Esophagus squamous epithelium (tissue), 5 donors: ENCODE measurements around the gene COL24A1. TPM values are rescaled to one million over a fixed set of nuclear protein-coding genes. Genes with fewer than 3 reads are reported as not detected.

Experiments used
- DNase-seq: peaks from one replicate; lab custom pipeline; 2025; lab: John Stamatoyannopoulos, UW
- H3K27ac ChIP-seq, 4 donors: fragments of 200-600 bp; sonication (generic); one replicate each; pipeline ENCODE4 v1.5.1; 2016 to 2019; ENCODE audit warnings: mild to moderate bottlenecking in 1 of 4
- H3K27me3 ChIP-seq, 4 donors: fragments of 200-600 bp; sonication (generic); 1 replicate in 3 of 4; 2 replicates in 1 of 4; pipeline versions ENCODE4 v1.5.1 to v1.6.0; 2017 to 2021; ENCODE audit warnings: antibody characterized with exemption in 1 of 4
- H3K36me3 ChIP-seq, 3 donors: fragments of 200-600 bp; sonication (generic); one replicate each; pipeline ENCODE4 v1.5.1; 2016 to 2019
- H3K4me1 ChIP-seq, 3 donors: fragments of 200-600 bp; sonication (generic); one replicate each; pipeline ENCODE4 v1.5.1; 2017 to 2019
- H3K4me3 ChIP-seq, 4 donors: fragments of 200-600 bp; sonication (generic); 1 replicate in 3 of 4; 2 replicates in 1 of 4; pipeline ENCODE4 v1.5.1; 2016 to 2019; ENCODE audit warnings: mild to moderate bottlenecking in 2 of 4, moderate library complexity in 1 of 4
- H3K9me3 ChIP-seq, 3 donors: fragments of 200-600 bp; sonication (generic); one replicate each; pipeline ENCODE4 v1.5.1; 2016 to 2019
- CTCF ChIP-seq, 6 experiments: fragments of 450-650 bp in 4 of 6; fragments of 200-600 bp in 2 of 6; sonication (generic) in 2 of 6; IDR thresholded peaks; one replicate each; pipeline ENCODE4 v1.5.1; 2016 to 2019; ENCODE audit warnings: antibody characterized with exemption in 6 of 6, mild to moderate bottlenecking in 4 of 6, moderate library complexity in 4 of 6
- POLR2A ChIP-seq, 4 donors: fragments of 450-650 bp; IDR thresholded peaks; one replicate each; pipeline ENCODE4 v1.6.1; 2017; ENCODE audit warnings: antibody characterized with exemption in 4 of 4, mild to moderate bottlenecking in 4 of 4, moderate library complexity in 3 of 4
- WGBS, 2 donors: methylation state at CpG; one replicate each; pipeline ENCODE4 v1.1.5; 2018; 5-methylcytosine and 5-hydroxymethylcytosine counted together
- intact Hi-C: fragments of 100-400 bp; cut with DNase I; formaldehyde crosslinking; loops from one replicate; pipeline ENCODE4 v1.15.0; 2022
- total RNA-seq, 4 donors: library from RNA; depleted of rRNA; stranded (reverse); fragments of >200 nt; gene quantifications; one replicate each; pipeline ENCODE4 v1.1.0, GENCODE V29; 2016
- donor health status: DM: yes; HTN: yes; CAD: no.

Gene COL24A1
- total RNA-seq, 4 donors from 2014 or later: 0.15 to 0.38 TPM; not detected in 2

- DNase-seq: no peak
- WGBS, 2 donors: 92% methylated on average over 2 of the region's 2 CpGs
- TF ChIP-seq CTCF (IDR thresholded peaks at IDR 0.05): no peak
- TF ChIP-seq POLR2A (IDR thresholded peaks at IDR 0.05): no peak
Observed at GRCh38 chr1:85892366-85892765, 264.2 kb downstream of the COL24A1 start.

GRCh38 chr1:85889870-85890269 is 266.7 kb downstream of the COL24A1 start:
- TF ChIP-seq CTCF (IDR thresholded peaks at IDR 0.05): no peak
- TF ChIP-seq POLR2A (IDR thresholded peaks at IDR 0.05): no peak
- Histone ChIP-seq H3K36me3 (no peaks in the 10 kb centered on the region), H3K4me3 (no peak overlapping the region), H3K4me1 (no peaks in the 10 kb centered on the region), H3K27me3 (no peaks in the 10 kb centered on the region), H3K9me3 (no peaks in the 10 kb centered on the region), H3K27ac (no peak overlapping the region)
- DNase-seq: no peak
- WGBS, 2 donors: 93 to 94% methylated on average over 2 of the region's 2 CpGs
- intact Hi-C loops: no loop called here

More at GRCh38 chr1:85892366-85892765, 264.2 kb downstream of the COL24A1 start:
- intact Hi-C loops: no loop called here
- Histone ChIP-seq H3K4me3 (no peak overlapping the region), H3K9me3 (no peaks in the 10 kb centered on the region), H3K27ac (no peak overlapping the region), H3K4me1 (no peaks in the 10 kb centered on the region), H3K36me3 (no peaks in the 10 kb centered on the region), H3K27me3 (no peaks in the 10 kb centered on the region)

- TF ChIP-seq POLR2A (IDR thresholded peaks at IDR 0.05) (no peak), CTCF (IDR thresholded peaks at IDR 0.05) (no peak)
- no peaks in the 10 kb centered on the region for H3K36me3 ChIP-seq
- H3K27me3 ChIP-seq: no peaks in the 10 kb centered on the region
- H3K9me3 ChIP-seq: no peaks in the 10 kb centered on the region
- no peak overlapping the region for H3K27ac ChIP-seq
- intact Hi-C loops: no loop called here
- H3K4me3 ChIP-seq: no peak overlapping the region
- 53 to 63% methylated on average over 3 of the region's 3 CpGs for WGBS, 2 donors
- no peak for DNase-seq
- no peaks in the 10 kb centered on the region for H3K4me1 ChIP-seq
Observed at GRCh38 chr1:85888921-85889320, 267.7 kb downstream of the COL24A1 start.

- WGBS, 2 donors: 62 to 67% methylated on average over 1 of the region's 1 CpG
- H3K36me3 ChIP-seq: no peaks in the 10 kb centered on the region
- no peaks in the 10 kb centered on the region for H3K9me3 ChIP-seq
- no peaks in the 10 kb centered on the region for H3K27me3 ChIP-seq
- intact Hi-C loops: no loop called here
- no peak overlapping the region for H3K4me3 ChIP-seq
- no peak for DNase-seq
- no peaks in the 10 kb centered on the region for H3K4me1 ChIP-seq
- no peak overlapping the region for H3K27ac ChIP-seq
- TF ChIP-seq CTCF (IDR thresholded peaks at IDR 0.05) (peak in 4 of 6 experiments; percentile 8 to 23 (median 16)), POLR2A (IDR thresholded peaks at IDR 0.05) (no peak)
Observed at GRCh38 chr1:85884372-85885035, 272.1 kb downstream of the COL24A1 start.

GRCh38 chr1:85867189-85867588 is 289.4 kb downstream of the COL24A1 start:
- Histone ChIP-seq H3K9me3 (no peaks in the 10 kb centered on the region), H3K27ac (no peak overlapping the region), H3K4me1 (no peaks in the 10 kb centered on the region), H3K36me3 (no peaks in the 10 kb centered on the region), H3K4me3 (no peak overlapping the region), H3K27me3 (no peaks in the 10 kb centered on the region)
- TF ChIP-seq CTCF (IDR thresholded peaks at IDR 0.05) (no peak), POLR2A (IDR thresholded peaks at IDR 0.05) (no peak)
- DNase-seq: no peak
- intact Hi-C loops: no loop called here
